Suprapubic skin (tissue), 4 donors: ENCODE measurements around the gene CHKB.
A peak's percentile ranks its signal among the peaks of the same experiment; 100 is the strongest.

ENCODE experiments used
- EP300 ChIP-seq: sonication (generic); formaldehyde crosslinking; IDR thresholded peaks from one replicate; pipeline ENCODE4 v1.6.1; 2017; ENCODE audit warnings: antibody characterized with exemption
- POLR2AphosphoS5 ChIP-seq, 3 donors: sonication (generic); formaldehyde crosslinking; IDR thresholded peaks; one replicate each; pipeline ENCODE4 v1.6.1; 2017; ENCODE audit warnings: antibody characterized with exemption in 3 of 3

GRCh38 chr22:50529897-50530579, 52.6 kb downstream of the CHKB start, which contains the start of gene TYMP:
- TF ChIP-seq POLR2AphosphoS5 (IDR thresholded peaks at IDR 0.05) (peak in 2 of 3 donors; percentile 64 to 92), EP300 (no peak)
